NCI-H2171 treated with DMSO at 0.1 percent for 48 hours (cell line): ENCODE data around the gene PHOSPHO2.

Source experiments
- DNase-seq: peaks from one replicate; lab custom pipeline; 2025; lab: John Stamatoyannopoulos, UW

PHOSPHO2 gene, protein sequence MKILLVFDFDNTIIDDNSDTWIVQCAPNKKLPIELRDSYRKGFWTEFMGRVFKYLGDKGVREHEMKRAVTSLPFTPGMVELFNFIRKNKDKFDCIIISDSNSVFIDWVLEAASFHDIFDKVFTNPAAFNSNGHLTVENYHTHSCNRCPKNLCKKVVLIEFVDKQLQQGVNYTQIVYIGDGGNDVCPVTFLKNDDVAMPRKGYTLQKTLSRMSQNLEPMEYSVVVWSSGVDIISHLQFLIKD

GRCh38 chr2:169694113-169694893 lies at the start of gene PHOSPHO2, which contains the start of gene CFAP210:
Gene PHOSPHO2, plus strand, starts transcription at chr2:169694469. Its CDS starts 6,503 bp downstream, at chr2:169700972.
Gene CFAP210, minus strand, starts transcription at chr2:169694405. Its CDS starts 78 bp downstream, at chr2:169694327.
- DNase-seq, result peak; percentile 94

DNA sequence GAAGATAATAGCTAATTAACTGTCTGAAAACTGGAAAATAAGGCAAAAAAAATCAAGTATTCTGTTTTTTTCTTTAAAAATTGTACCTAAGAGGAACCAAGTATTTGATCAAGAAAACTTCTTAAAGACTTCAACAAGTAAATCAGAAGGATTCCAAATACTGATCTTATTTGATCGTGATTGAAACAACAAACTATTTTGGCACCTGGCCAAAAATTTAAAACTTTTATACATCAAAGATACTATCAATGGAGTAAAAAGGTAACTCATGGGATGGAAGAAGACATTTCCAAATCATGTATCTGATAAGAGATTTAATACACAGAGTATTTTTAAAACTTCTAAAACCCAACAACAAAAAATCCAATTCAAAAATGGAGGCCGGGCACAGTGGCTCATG lies 46.8 kb upstream of the PHOSPHO2 start:
- no peak for DNase-seq

DNA sequence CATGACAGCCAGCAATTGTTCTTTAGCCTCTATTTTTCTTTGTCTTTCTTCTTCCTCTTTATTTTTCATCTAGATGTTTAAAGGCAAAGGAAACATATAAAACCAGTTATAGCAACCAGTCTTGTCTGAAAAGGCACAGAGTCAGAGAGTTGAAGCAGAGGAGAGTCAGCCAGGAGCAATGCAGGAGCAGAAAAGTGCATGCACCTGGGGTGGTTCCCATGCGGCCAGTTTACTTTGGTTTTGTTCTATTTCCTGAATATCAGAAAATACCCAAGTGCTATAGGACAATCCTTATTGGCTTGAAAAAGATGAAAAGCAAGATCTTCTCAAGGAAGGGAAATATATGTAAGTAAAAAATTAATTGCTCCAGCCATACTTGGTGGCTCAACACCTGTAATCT lies 45.0 kb upstream of the PHOSPHO2 start:
- DNase-seq, result no peak

GRCh38 chr2:169653636-169654035 lies 40.6 kb upstream of the PHOSPHO2 start:
- no peak for DNase-seq

DNA sequence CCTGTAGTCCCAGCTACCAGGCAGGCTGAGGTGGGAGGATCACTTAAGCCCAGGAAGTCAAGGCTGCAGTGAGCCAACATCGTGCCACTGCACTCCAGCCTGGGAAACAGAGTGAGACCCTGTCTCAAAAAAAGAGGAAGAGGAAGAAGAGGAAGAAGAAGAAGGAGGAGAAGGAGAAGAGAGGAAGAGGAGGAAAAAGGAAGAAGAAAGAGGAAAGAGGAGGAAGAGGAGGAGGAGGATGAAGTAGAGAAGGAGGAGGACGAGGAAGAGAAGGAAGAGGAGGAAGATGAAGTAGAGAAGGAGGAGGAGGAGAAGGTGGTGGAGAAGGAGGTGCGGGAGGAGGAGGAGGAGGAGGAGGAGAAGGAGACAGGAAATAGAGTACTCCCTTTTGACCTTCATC lies 38.1 kb upstream of the PHOSPHO2 start:
- DNase-seq, result no peak

DNA sequence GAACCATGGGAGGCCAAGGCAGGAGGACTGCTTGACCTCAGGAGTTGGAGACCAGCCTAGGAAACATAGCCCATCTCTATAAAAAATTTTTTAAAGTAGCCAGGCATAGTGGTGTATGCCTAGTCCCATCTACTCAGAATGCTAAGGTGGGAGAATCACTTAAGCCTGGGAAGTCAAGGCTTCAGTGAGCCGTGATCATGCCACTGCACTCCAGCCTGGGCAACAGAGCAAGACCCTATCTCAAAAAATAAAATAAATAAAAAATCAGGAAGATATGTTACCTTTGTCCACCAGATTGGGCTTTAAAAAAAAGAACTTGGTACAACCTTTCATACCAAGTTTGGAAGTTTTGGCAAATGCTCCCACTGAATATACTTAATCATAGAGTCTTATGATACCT lies 35.4 kb upstream of the PHOSPHO2 start:
- DNase-seq, result no peak

GRCh38 chr2:169659320-169659719 lies 34.9 kb upstream of the PHOSPHO2 start:
- DNase-seq, result no peak

- DNase-seq, result no peak
These were observed 33.0 kb upstream of the PHOSPHO2 start for GRCh38 chr2:169661265-169661664.

DNA sequence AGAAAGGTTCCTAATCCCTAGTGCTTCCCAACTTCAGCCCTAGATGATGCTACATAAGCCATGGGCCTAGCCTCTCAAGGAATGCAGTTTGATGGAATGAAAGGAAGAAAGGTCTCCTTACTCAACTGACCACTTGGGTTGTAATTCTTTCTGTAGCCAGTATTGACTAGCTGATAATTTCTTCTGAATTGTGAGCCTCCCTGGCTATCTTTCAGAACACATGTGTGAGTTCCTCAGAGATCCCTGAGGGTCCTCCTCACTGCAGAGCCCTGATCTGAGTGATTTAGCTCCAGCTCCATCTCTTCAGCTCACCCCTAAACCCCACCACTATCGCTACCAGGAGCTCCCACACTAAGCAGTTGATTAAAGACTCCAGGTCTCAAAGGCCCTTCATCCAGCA lies 31.5 kb upstream of the PHOSPHO2 start:
- DNase-seq, result no peak

- DNase-seq, result no peak
These were observed 31.0 kb upstream of the PHOSPHO2 start for GRCh38 chr2:169663247-169663646.

GRCh38 chr2:169664600-169664977 lies 29.7 kb upstream of the PHOSPHO2 start:
- DNase-seq, result no peak

DNA sequence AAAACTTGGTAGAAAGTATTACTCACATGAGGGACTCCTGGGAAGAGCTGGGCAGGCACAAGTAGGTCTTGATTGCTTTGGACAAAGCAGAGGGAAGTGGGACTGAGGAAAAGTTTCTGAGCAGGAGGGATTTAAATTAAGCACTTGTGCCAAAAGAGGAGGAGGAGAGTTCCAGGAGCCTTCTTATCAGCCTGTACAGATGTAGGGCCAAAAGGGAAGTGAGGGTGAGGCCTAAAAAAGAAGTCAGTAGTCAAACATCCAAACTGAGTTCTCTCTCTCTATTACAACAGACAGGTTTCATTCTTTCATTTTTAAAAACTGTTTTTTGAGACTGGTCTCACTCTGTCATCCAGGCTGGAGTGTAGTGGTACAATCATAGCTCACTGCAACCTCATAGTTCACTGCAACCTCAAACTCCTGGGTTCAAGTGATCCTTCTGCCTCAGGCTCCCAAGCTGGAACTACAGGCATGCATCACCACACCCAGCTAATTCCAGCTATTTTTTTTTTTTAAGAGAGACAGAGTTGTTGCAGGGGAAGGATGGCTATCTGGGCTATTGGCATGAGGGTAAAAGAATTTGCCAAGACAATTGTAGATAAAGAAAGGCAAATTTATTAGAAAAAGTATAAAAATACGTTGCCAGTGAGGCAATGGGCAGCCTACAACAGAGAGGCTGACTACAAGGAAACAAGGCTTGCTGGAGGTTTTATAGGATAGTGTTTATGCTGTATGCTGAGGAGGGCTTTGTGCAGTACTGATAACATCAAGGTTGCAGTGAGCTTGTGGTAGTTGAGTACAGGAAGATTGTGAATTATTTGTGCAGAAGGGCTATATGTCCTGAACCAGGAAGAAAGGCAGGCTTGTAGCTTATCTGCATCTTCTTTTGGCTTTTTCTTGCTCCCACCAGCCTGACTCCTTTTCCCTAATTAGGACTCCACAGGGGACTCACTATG lies 29.0 kb upstream of the PHOSPHO2 start:
- no peak for DNase-seq

GRCh38 chr2:169667583-169667982 lies 26.7 kb upstream of the PHOSPHO2 start:
- DNase-seq, result no peak

DNA sequence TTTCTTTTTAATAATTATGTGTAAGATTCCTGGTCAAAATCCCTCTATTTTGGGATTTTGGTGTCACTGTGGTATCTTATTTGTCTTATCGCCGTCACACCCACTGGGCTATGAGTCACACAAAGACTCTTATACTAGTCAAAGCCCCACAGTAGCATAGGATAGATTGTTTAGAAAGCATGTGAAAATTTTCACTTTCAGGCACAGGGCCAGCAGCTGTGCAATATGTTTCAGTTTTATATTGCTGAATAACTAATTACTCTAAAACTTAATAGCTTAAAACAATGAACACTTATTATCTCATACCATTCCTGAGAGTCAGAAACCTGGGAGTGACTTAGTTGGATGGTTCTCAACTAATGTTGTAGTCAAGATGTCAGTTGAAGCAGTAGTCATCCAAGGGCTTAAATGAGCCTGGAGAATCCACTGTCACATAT lies 24.0 kb upstream of the PHOSPHO2 start:
- DNase-seq, result no peak

DNA sequence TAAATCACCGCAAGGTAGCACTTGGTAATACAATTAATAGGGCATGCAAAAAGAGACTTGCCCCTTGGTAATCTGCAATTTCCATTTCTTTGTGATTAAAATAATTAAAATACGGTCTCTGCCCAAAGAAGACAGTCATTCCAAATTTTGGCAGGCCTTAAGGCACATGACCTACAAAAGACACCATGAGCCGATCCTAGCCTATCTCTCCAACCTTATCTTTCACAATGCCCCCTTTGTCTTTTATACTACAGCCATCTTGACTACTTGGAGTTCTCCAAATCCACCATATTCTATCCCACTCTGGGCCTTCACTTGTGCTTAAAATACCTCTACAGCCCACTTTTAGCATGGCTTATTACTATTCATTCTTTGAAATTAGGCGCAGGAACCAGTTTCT lies 23.3 kb upstream of the PHOSPHO2 start:
- DNase-seq, result no peak

DNA sequence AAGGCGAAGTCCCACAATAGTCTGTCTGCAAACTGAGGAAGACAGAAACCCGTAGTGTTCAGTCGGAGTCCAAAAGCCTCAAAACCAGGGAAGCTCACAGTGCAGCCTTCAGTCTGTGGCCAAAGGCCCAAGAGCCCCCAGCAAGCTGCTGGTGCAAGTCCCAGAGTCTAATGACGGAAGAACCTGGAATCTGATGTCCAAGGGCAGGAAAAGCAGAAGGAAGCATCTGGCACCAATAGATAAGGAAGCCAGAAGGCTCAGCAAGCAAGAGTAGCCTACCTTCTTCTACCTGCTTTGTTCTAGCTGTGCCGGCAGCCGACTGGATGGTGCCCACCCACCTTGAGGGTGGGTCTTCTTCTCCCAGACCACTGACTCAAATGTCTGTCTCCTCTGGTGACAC lies 21.9 kb upstream of the PHOSPHO2 start:
- DNase-seq, result no peak

DNA sequence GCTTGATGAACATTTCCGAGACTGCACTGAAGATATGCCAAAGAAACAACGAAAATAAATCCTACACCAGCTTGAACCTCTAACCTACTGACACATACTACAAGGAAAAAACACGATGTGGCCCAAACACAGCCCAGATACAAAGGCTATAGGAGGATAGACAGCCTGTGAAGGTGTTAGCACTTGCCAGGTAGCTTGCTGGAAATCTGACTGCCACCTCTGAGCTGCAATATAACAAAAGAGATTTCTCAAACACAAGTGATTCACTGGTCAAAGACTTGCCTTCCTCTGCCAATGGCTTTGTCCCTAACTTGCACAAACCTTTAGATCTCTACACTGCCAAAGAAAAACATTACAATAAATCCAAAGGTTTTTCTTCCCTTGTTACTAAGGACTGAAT lies 21.2 kb upstream of the PHOSPHO2 start:
- no peak for DNase-seq

DNA sequence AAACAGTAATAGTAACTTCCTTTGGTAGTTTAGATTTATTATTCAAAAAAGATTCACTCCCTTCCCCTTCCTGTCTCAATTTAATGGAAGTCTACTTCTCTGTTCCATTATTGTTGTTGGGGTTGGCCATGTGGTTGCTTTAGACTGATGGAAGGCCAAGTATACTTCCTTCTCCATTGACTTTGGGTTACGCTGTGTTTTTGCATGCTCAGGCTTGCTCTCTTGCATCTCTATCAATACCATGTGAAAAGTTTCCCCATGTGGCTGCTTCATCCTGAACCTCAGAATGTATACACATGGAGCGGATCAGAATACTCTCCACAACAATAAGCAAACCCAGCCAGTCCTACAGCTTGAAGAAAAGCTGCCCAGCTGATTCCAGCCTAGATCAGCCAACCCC lies 20.3 kb upstream of the PHOSPHO2 start:
- DNase-seq, result no peak

DNA sequence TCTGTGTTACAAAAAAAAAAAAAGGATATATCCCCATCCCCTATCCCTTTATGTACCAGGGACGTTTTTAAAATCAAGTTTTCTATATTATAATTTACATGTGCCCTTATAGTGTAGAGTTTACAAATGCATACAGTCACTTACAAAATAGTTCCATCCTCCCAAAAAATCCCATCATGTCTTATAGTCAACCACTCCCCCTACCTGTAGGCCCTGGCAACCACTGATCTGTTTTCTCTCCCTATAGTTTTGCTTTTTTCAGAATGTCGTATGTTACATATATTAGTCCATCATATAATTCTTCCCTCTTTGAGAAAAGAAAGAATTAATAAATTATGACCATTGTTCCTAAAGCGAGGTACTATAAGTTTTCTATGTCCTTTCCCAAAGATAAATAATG lies 17.9 kb upstream of the PHOSPHO2 start:
- DNase-seq, result no peak

DNA sequence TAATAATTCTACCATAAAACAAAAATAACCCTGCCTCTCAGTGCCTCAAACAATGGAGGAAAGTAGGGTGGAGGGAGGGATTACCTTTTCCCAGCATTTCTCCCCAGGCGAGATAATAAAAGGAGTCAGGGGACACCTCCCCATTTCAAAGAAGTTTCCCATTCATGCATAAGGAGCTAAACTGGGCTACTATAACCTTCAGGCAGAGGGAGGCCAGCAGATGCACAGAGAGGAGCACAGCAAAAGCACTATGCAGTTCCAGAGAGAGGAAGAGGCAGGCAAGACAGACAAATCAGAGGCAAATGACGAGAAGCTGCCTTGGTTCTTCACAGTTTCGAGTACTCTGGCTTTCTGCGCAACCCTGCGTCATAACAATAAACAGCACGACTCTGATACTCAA lies 17.4 kb upstream of the PHOSPHO2 start:
- no peak for DNase-seq

- no peak for DNase-seq
These were observed 11.2 kb upstream of the PHOSPHO2 start for GRCh38 chr2:169683054-169683424.

DNA sequence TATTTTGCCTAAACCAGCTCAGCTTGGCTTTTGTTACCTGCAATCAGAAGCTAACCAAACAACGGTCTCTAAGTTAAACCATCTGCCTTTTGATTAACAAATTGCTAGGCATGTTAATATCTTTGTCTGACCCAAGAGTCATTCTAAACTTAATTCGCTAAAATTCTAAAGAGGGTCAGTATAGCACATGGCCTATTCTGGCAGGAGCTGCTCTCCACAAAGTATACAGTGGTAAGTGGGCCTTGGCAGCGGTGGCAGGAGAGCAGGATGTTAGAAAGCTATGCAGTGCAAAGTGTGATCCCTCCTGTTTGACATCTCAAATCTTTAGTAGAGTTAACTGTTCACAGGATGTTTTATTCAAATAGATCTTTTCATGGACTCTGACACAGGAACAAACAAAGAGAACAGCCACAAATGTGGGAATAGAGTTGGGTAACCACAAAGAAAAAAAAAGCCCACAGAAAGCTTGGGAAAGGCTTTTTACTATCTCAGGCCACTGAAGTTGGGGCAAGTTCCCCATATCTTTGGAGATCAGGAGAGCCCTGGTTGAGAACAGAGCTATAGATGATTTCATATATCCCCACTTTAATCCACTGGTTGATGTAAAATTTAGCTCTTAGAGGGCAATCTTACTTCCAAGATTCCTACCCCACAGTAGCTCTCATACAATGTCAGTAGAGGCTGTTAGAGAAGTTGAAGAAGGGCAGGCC lies 10.7 kb upstream of the PHOSPHO2 start:
- no peak for DNase-seq
